ENCODE results near the gene RIPK1. TPM values are rescaled to one million over a fixed set of nuclear protein-coding genes. Genes with fewer than 3 reads are reported as not detected.

Gene RIPK1
- total and polyA plus RNA-seq, 9 of the 15 experiments (the other 6 are each of a cell fraction or from before 2014, with no cell fraction given), result 3.8 to 24.9 (median 17.7) TPM

- TF ChIP-seq E2F4 (CRISPR knock-in tag; IDR thresholded peaks at IDR 0.05; ENCODE audit: low read depth), result peak; percentile 54; the same call in 1 of the 2 replicates
- no peak for TF ChIP-seq ZNF354B (CRISPR knock-in tag; IDR thresholded peaks at IDR 0.05)
- TF ChIP-seq ZNF143 (CRISPR knock-in tag; IDR thresholded peaks at IDR 0.05), result no peak
- no peak for TF ChIP-seq TCF7L2 (IDR thresholded peaks at IDR 0.05; ENCODE audit: low read depth, low read length)
- TF ChIP-seq, protein P1, sequence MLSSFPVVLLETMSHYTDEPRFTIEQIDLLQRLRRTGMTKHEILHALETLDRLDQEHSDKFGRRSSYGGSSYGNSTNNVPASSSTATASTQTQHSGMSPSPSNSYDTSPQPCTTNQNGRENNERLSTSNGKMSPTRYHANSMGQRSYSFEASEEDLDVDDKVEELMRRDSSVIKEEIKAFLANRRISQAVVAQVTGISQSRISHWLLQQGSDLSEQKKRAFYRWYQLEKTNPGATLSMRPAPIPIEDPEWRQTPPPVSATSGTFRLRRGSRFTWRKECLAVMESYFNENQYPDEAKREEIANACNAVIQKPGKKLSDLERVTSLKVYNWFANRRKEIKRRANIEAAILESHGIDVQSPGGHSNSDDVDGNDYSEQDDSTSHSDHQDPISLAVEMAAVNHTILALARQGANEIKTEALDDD (IDR thresholded peaks at IDR 0.05), result no peak
- no peak for TF ChIP-seq ZNF609 (CRISPR knock-in tag; IDR thresholded peaks at IDR 0.05; ENCODE audit: borderline replicate concordance)
- no peak for TF ChIP-seq JUND (IDR thresholded peaks at IDR 0.05; ENCODE audit: borderline replicate concordance, low read depth, low read length)
- no peak for TF ChIP-seq JUND (tag; IDR thresholded peaks at IDR 0.05; ENCODE audit: borderline replicate concordance, low read depth, low read length)
- TF ChIP-seq, protein P2, sequence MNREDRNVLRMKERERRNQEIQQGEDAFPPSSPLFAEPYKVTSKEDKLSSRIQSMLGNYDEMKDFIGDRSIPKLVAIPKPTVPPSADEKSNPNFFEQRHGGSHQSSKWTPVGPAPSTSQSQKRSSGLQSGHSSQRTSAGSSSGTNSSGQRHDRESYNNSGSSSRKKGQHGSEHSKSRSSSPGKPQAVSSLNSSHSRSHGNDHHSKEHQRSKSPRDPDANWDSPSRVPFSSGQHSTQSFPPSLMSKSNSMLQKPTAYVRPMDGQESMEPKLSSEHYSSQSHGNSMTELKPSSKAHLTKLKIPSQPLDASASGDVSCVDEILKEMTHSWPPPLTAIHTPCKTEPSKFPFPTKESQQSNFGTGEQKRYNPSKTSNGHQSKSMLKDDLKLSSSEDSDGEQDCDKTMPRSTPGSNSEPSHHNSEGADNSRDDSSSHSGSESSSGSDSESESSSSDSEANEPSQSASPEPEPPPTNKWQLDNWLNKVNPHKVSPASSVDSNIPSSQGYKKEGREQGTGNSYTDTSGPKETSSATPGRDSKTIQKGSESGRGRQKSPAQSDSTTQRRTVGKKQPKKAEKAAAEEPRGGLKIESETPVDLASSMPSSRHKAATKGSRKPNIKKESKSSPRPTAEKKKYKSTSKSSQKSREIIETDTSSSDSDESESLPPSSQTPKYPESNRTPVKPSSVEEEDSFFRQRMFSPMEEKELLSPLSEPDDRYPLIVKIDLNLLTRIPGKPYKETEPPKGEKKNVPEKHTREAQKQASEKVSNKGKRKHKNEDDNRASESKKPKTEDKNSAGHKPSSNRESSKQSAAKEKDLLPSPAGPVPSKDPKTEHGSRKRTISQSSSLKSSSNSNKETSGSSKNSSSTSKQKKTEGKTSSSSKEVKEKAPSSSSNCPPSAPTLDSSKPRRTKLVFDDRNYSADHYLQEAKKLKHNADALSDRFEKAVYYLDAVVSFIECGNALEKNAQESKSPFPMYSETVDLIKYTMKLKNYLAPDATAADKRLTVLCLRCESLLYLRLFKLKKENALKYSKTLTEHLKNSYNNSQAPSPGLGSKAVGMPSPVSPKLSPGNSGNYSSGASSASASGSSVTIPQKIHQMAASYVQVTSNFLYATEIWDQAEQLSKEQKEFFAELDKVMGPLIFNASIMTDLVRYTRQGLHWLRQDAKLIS (CRISPR knock-in tag; IDR thresholded peaks at IDR 0.05), result 0 out of 2 replicates have a peak, but pooled peaks have one; percentile 9
- TF ChIP-seq ZBTB34 (CRISPR knock-in tag; IDR thresholded peaks at IDR 0.05), result no peak
- TF ChIP-seq PHTF2 (CRISPR knock-in tag; IDR thresholded peaks at IDR 0.05), result no peak
- no peak for TF ChIP-seq SAFB2 (IDR thresholded peaks at IDR 0.05; ENCODE audit: borderline replicate concordance, low read depth, low read length, severe bottlenecking)
- no peak for TF ChIP-seq ZFP36 (IDR thresholded peaks at IDR 0.05; ENCODE audit: low read depth, low read length, partially characterized antibody)
- no peak for TF ChIP-seq SETDB1 (IDR thresholded peaks at IDR 0.05; ENCODE audit: low read length)
- TF ChIP-seq ZEB2 (IDR thresholded peaks at IDR 0.05), result no peak
Observed at GRCh38 chr6:3119040-3119723, 50.9 kb downstream of the RIPK1 start (continued).
